Bronchial epithelial cell (primary cell): ENCODE results near the gene TBX2. TPM values are rescaled to one million over a fixed set of nuclear protein-coding genes. Genes with fewer than 3 reads are reported as not detected.

Experiments
- DNase-seq: peaks from one replicate; pipeline ENCODE4 v3.0.0-alpha.2; 2010; ENCODE audit warnings: low read depth
- FAIRE-seq: peaks from 2 replicates; lab custom pipeline; 2011; peaks lifted over from hg19 to GRCh38; lab: Jason Lieb, UNC
- H3K27me3 ChIP-seq: 2 replicates; pipeline ENCODE4 v1.5.1; 2011; ENCODE audit warnings: low read length; ENCODE audit not compliant: control insufficient read depth, insufficient read depth
- H3K36me3 ChIP-seq: 2 replicates; pipeline ENCODE4 v1.5.1; 2011; ENCODE audit warnings: low read length; ENCODE audit not compliant: control insufficient read depth, insufficient read depth
- H3K4me3 ChIP-seq: 2 replicates; pipeline ENCODE4 v1.5.1; 2011; ENCODE audit warnings: mild to moderate bottlenecking, low read depth, low read length, control low read depth
- total RNA-seq: library from RNA; depleted of rRNA; stranded (reverse); fragments of >200 nt; gene quantifications from 2 replicates; pipeline ENCODE4 v1.2.1, GENCODE V29; 2014
- TF ChIP-seq, protein P1 (sequence below): IDR thresholded peaks from 2 replicates; pipeline ENCODE4 v1.5.1; 2011; ENCODE audit warnings: mild to moderate bottlenecking, moderate library complexity, low read length, control low read depth, inconsistent platforms; ENCODE audit not compliant: insufficient read depth, severe bottlenecking

Gene TBX2
- total RNA-seq, 1 donor from 2014 or later = 0.26 TPM

DNA sequence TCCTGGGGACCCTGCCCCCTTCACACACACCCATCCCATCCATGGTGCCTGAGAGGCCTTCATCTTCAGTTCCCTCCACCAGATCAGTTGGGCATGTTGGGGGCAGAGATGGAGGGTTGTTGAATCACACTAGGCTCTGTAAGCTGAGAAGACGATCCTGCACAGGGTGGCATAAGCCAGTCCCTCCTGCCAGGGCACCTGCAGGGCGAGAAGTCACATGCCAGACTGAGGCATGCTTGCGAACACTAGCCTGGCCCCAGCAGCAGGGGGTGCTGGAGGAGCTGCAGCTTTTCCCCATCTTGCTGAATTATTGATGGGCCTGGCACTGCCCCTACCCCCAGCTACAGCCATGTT lies 6.1 kb upstream of the TBX2 start:
- FAIRE-seq (no peak), DNase-seq (peak; percentile 36)
- Histone ChIP-seq H3K4me3 (no peak overlapping the region), H3K27me3 (peaks cover 31% of the 10 kb centered on the region), H3K36me3 (no peaks in the 10 kb centered on the region)
- TF ChIP-seq, protein P1, sequence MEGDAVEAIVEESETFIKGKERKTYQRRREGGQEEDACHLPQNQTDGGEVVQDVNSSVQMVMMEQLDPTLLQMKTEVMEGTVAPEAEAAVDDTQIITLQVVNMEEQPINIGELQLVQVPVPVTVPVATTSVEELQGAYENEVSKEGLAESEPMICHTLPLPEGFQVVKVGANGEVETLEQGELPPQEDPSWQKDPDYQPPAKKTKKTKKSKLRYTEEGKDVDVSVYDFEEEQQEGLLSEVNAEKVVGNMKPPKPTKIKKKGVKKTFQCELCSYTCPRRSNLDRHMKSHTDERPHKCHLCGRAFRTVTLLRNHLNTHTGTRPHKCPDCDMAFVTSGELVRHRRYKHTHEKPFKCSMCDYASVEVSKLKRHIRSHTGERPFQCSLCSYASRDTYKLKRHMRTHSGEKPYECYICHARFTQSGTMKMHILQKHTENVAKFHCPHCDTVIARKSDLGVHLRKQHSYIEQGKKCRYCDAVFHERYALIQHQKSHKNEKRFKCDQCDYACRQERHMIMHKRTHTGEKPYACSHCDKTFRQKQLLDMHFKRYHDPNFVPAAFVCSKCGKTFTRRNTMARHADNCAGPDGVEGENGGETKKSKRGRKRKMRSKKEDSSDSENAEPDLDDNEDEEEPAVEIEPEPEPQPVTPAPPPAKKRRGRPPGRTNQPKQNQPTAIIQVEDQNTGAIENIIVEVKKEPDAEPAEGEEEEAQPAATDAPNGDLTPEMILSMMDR = peak; percentile 35

DNA sequence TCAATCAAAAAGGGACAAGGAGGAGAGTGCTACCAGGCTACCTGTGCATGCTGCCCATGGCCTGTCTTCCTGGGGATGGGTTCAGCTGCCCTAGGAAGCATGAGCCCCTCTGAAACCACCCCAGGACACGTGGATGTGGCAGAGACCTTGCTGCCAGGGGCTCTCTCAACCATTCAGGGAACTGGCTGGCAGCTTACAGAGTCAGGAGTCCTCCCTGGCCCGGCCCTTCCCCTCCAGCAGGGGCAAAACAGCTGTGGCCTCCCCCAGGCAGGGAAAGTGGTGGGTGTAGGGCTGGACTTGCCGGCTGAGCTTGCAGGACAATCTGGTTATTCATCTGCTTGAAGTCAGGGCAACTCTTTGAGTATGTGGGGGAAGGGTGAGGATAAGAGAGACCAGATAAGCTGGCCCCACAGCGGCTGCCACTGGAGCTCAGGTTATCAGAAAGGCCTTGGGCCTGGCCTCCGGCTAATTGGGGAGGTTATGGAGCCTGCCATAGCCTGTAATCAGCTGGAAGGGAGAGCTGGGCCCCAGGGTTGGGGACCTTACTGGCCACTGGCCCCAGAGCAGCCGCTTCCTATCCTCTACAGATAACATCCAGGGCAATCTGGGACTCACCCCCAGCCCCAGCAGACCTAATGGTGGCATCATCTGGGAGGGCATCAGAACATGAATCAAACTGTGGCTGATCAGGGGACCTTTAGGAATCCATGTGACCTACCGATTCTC lies 5.6 kb upstream of the TBX2 start:
- TF ChIP-seq, protein P1 = no peak
- Histone ChIP-seq H3K36me3 (no peaks in the 10 kb centered on the region), H3K27me3 (peaks cover 34% of the 10 kb centered on the region), H3K4me3 (no peak overlapping the region)
- DNase-seq (no peak), FAIRE-seq (no peak)

DNA sequence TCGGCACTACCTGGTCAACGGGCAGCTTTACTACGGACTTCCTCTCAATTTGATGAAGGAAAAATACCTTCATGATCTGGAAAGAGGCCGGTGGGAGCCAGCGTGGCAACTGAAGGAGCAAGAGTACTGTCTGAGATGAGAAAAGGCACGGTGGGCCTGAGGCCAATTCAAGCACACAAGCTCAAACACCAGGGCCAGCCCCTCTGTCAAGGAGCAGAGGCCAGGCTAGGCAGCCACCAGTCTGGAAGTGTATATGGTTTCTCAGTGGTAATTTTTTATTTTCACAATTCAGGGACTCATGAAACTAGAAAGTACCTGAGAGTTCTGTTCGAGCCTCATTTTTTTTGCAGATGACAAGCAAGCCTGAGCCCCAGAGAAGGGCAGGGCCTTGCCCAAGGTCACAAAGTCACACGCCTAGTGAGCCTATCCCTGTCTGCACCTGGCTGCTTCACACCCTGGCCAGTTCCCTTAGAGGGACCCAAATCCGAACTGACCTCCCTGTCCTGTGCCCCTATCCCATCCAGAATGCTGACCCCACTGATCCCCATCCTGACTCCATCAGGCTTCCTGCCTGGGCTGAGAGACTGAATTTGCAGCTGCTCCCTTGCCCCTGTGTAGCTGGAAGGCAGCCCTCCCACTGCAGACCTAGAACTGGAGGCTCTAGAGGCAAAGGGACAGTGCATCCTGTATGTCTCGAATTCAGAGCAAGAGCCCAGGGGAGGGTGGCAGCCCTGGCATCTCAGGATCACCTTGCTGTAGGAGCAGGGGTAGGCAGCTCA lies 4.8 kb upstream of the TBX2 start:
- H3K4me3 ChIP-seq = no peak overlapping the region
- FAIRE-seq (no peak), DNase-seq (no peak)
- TF ChIP-seq, protein P1 = no peak
- H3K36me3 ChIP-seq = no peaks in the 10 kb centered on the region
- H3K27me3 ChIP-seq = peaks cover 37% of the 10 kb centered on the region

DNA sequence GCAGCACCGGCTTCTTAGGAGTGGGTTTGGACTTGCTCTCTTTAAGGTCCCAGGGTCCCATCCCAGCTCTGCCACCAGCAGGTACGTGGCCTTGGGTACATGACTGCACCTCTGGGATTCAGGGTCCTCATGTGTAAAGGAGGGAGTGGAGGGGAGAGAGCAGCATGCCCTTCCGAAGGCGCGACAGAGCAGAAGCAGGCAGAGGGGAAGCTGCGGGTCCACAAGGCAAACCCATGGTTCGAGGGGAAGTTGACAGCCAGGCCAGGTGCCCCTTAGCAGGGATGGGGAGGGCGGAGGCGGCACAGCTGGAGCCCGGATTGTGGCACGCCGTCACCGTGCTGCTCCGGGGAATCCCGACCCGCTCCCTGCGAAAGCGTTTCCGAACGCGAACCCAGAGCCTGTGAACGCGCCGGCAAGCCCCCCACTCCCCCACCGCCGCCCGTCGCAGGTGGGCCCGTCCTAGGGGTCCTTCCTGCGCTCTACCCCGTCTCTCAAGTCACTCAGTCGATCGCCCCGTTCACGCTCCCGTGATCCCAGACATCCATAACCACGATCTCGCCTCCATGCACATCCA lies 4.1 kb upstream of the TBX2 start:
- no peak for DNase-seq
- Histone ChIP-seq H3K4me3 (no peak overlapping the region), H3K27me3 (peaks cover 37% of the 10 kb centered on the region), H3K36me3 (no peaks in the 10 kb centered on the region)
- FAIRE-seq = no peak
- TF ChIP-seq, protein P1 = no peak

DNA sequence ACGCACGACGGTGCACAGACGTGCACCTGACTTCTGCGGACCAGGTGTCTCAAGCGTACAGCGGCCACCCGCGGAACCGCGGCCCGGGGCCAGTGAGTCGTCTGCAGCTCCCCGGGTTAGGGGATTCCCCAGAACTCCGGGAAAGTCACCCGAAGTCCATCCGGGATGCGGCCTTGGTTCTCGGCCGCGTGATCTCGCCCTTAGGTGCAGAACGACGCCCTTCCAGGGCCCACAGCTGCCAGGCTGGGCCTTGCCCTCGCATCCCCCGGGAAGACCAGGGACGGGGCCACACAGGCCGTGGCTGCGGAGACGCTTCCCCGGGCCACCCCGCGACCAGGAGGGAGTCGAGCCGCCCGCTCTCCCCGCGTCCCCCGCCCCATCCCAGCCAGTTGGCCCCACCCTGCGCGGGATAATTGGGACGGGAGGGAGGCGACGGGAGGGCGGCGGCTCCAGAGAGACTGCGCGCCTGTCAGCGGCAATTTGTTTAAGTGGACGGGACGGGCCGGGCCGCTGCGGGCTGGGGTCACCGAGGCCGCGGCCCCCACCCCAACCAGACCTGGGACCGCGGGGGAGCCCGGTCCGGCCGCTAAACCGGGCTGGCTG lies 3.6 kb upstream of the TBX2 start:
- TF ChIP-seq, protein P1 = no peak
- FAIRE-seq (no peak), DNase-seq (no peak)
- no peaks in the 10 kb centered on the region for H3K36me3 ChIP-seq
- H3K27me3 ChIP-seq = peaks cover 40% of the 10 kb centered on the region
- H3K4me3 ChIP-seq = no peak overlapping the region
